CD1c-positive myeloid dendritic cell (primary cell): Measurements from ENCODE around the gene MCL1.

Experiments
- DNase-seq: peaks from one replicate; pipeline ENCODE4 v3.0.0-alpha.2; 2016; ENCODE audit errors: extremely low spot score

The MCL1 gene

GRCh38 chr1:150557813-150558212 lies 21.6 kb downstream of the MCL1 start:
- no peak for DNase-seq

GRCh38 chr1:150557065-150557600 lies 22.3 kb downstream of the MCL1 start:
- no peak for DNase-seq

- DNase-seq, result no peak
Measured at GRCh38 chr1:150555971-150556865, 23.2 kb downstream of the MCL1 start.

GRCh38 chr1:150555198-150555970 lies 24.0 kb downstream of the MCL1 start:
- no peak for DNase-seq

GRCh38 chr1:150554086-150554452 lies 25.3 kb downstream of the MCL1 start:
- DNase-seq, result no peak

- DNase-seq, result no peak
Measured at GRCh38 chr1:150553392-150554085, 25.9 kb downstream of the MCL1 start.

- DNase-seq, result no peak
Measured at GRCh38 chr1:150552911-150553289, 26.5 kb downstream of the MCL1 start.

GRCh38 chr1:150552128-150552910 lies 27.1 kb downstream of the MCL1 start:
- DNase-seq, result peak; percentile 94

- peak; percentile 9 for DNase-seq
Measured at GRCh38 chr1:150551784-150552127, 27.7 kb downstream of the MCL1 start.

GRCh38 chr1:150551051-150551783 lies 28.2 kb downstream of the MCL1 start:
- peak; percentile 76 for DNase-seq

GRCh38 chr1:150550222-150551050 lies 29.0 kb downstream of the MCL1 start:
- peak; percentile 35 for DNase-seq

- DNase-seq, result no peak
Measured at GRCh38 chr1:150549496-150550221, 29.8 kb downstream of the MCL1 start.

- DNase-seq, result peak; percentile 78
Measured at GRCh38 chr1:150548632-150549495, 30.5 kb downstream of the MCL1 start, which contains the start of gene ADAMTSL4. ADAMTSL4 (plus strand) TSS chr1:150549408; CDS start chr1:150552289, 2,881 bp downstream.

- DNase-seq, result no peak
Measured at GRCh38 chr1:150548324-150548631, 31.1 kb downstream of the MCL1 start.

- DNase-seq, result no peak
Measured at GRCh38 chr1:150546294-150546937, 33.0 kb downstream of the MCL1 start.

GRCh38 chr1:150545486-150546032 lies 33.9 kb downstream of the MCL1 start:
- peak; percentile 12 for DNase-seq

GRCh38 chr1:150544204-150544603 lies 35.2 kb downstream of the MCL1 start:
- DNase-seq, result no peak
